Measurements from ENCODE around the gene PBLD.
"Not testable (repeated sequence)": the region's sequence is repeated elsewhere in the genome, so short reads cannot be mapped to it uniquely, and the experiment has no call there.

Gene PBLD

GRCh38 chr10:68278906-68279753 lies 53.6 kb downstream of the PBLD start:
- not testable (repeated sequence) for DNase-seq (ENCODE audit: low spot score)

- not testable (repeated sequence) for DNase-seq (ENCODE audit: low spot score)
Observed at GRCh38 chr10:68277814-68278213, 54.9 kb downstream of the PBLD start.

- no peak for DNase-seq (ENCODE audit: low spot score)
Observed at GRCh38 chr10:68276224-68276623, 56.5 kb downstream of the PBLD start.

- DNase-seq (ENCODE audit: low spot score), result no peak
Observed at GRCh38 chr10:68275600-68276126, 57.1 kb downstream of the PBLD start.

- no peak for DNase-seq (ENCODE audit: low spot score)
Observed at GRCh38 chr10:68272833-68273232, 59.9 kb downstream of the PBLD start.

GRCh38 chr10:68271196-68271882 lies 61.4 kb downstream of the PBLD start:
- DNase-seq (ENCODE audit: low spot score), result no peak

- no peak for DNase-seq (ENCODE audit: low spot score)
Observed at GRCh38 chr10:68269562-68270290, 63.0 kb downstream of the PBLD start.

- DNase-seq (ENCODE audit: low spot score), result no peak
Observed at GRCh38 chr10:68261132-68261856, 71.4 kb downstream of the PBLD start.

GRCh38 chr10:68253346-68253745 lies 79.4 kb downstream of the PBLD start:
- no peak for DNase-seq (ENCODE audit: low spot score)

- no peak for DNase-seq (ENCODE audit: low spot score)
Observed at GRCh38 chr10:68251625-68252495, 80.9 kb downstream of the PBLD start.

- no peak for DNase-seq (ENCODE audit: low spot score)
Observed at GRCh38 chr10:68251151-68251550, 81.6 kb downstream of the PBLD start.

GRCh38 chr10:68249297-68249696 lies 83.4 kb downstream of the PBLD start:
- DNase-seq (ENCODE audit: low spot score), result no peak

- DNase-seq (ENCODE audit: low spot score), result no peak
Observed at GRCh38 chr10:68247931-68248330, 84.8 kb downstream of the PBLD start.

- DNase-seq (ENCODE audit: low spot score), result not testable (repeated sequence)
Observed at GRCh38 chr10:68246397-68246796, 86.3 kb downstream of the PBLD start.

GRCh38 chr10:68242051-68242450 lies 90.7 kb downstream of the PBLD start:
- DNase-seq (ENCODE audit: low spot score), result no peak

- no peak for DNase-seq (ENCODE audit: low spot score)
Observed at GRCh38 chr10:68239596-68240150, 93.1 kb downstream of the PBLD start.

- DNase-seq (ENCODE audit: low spot score), result no peak
Observed at GRCh38 chr10:68239069-68239468, 93.7 kb downstream of the PBLD start.

GRCh38 chr10:68238371-68238770 lies 94.4 kb downstream of the PBLD start:
- DNase-seq (ENCODE audit: low spot score), result no peak

- DNase-seq (ENCODE audit: low spot score), result no peak
Observed at GRCh38 chr10:68237173-68237572, 95.6 kb downstream of the PBLD start.

- no peak for DNase-seq (ENCODE audit: low spot score)
Observed at GRCh38 chr10:68235581-68235980, 97.1 kb downstream of the PBLD start.

Data from AG08396 (cell line).